GM12878 (cell line): ENCODE measurements around the gene PPP2R1B. TPM values are rescaled to one million over a fixed set of nuclear protein-coding genes. Genes with fewer than 3 reads are reported as not detected.

Source experiments
- polyA plus RNA-seq, 11 experiments: library from polyadenylated mRNA; depleted of rRNA in 4 of 11; unstranded in 6 of 11; stranded (reverse) in 5 of 11; fragments of >200 nt; fragmentation: Nextera tagmentation in 4 of 11; fragmentation: Illumina TruSeq in 1 of 11; extraction: Ambion mirVana in 4 of 11; extraction: Trizol in 1 of 11; gene quantifications; 1 replicate in 1 of 11; 2 replicates in 10 of 11; pipeline versions ENCODE4 v1.2.1 to v1.2.3, GENCODE V29; 2011 to 2016; ENCODE audit warnings: inconsistent platforms in 2 of 11, missing spikeins in 2 of 11, low read depth in 1 of 11
- total RNA-seq, 4 experiments: library from RNA; depleted of rRNA in 3 of 4; stranded (reverse); fragments of >200 nt in 3 of 4; fragmentation: Illumina TruSeq in 1 of 4; extraction: Trizol in 1 of 4; gene quantifications; 2 replicates each; pipeline versions ENCODE4 v1.2.1 to v1.2.3, GENCODE V29; 2013 to 2021

PPP2R1B gene
- total and polyA plus RNA-seq, 10 of the 15 experiments (the other 5 are each of a cell fraction or from before 2014, with no cell fraction given), result 26.6 to 68.2 (median 35.7) TPM

Other genes with a start within 250 kb of the PPP2R1B start
Only the 7 nearest of the 9 such genes appear.
- 4.7 TPM in 2 replicates for gene SIK2, start 163.9 kb downstream of the PPP2R1B start, total RNA-seq (2014; rRNA removed)
- 3.5 and 3.7 TPM in 2 replicates for gene SIK2, start 163.9 kb downstream of the PPP2R1B start, total RNA-seq (2014; rRNA removed; fragmentation: Illumina TruSeq; extraction: Trizol)
- 9.1 and 12.1 TPM in 2 replicates for gene SIK2, start 163.9 kb downstream of the PPP2R1B start, total RNA-seq (2021)
- gene SIK2, start 163.9 kb downstream of the PPP2R1B start, polyA plus RNA-seq (2011; rRNA removed), result 5.3 and 14.2 TPM in 2 replicates
- gene SIK2, start 163.9 kb downstream of the PPP2R1B start, polyA plus RNA-seq (2014; fragmentation: Illumina TruSeq; extraction: Trizol), result 5.1 and 9.1 TPM in 2 replicates
- 1 to 10 TPM in 1 of 2 experiments, under 1 TPM in 1; 0.97 to 1.1 TPM for gene SIK2, start 163.9 kb downstream of the PPP2R1B start, polyA plus RNA-seq (2014; fragmentation: Nextera tagmentation; extraction: Ambion mirVana)
- gene SIK2, start 163.9 kb downstream of the PPP2R1B start, polyA plus RNA-seq (2014; rRNA removed), result 4.2 TPM in 2 replicates
- 1 to 10 TPM; 4.0 to 5.5 TPM for gene SIK2, start 163.9 kb downstream of the PPP2R1B start, polyA plus RNA-seq (2016; fragmentation: Nextera tagmentation; extraction: Ambion mirVana)
- 26.8 and 31.0 TPM in 2 replicates for gene ALG9, start 105.2 kb upstream of the PPP2R1B start, total RNA-seq (2014; rRNA removed)
- gene ALG9, start 105.2 kb upstream of the PPP2R1B start, total RNA-seq (2014; rRNA removed; fragmentation: Illumina TruSeq; extraction: Trizol), result 25.4 and 27.4 TPM in 2 replicates
- gene ALG9, start 105.2 kb upstream of the PPP2R1B start, total RNA-seq (2021), result 22.5 and 22.7 TPM in 2 replicates
- 41.6 and 44.5 TPM in 2 replicates for gene ALG9, start 105.2 kb upstream of the PPP2R1B start, polyA plus RNA-seq (2011; rRNA removed)
- gene ALG9, start 105.2 kb upstream of the PPP2R1B start, polyA plus RNA-seq (2014; fragmentation: Illumina TruSeq; extraction: Trizol), result 33.4 and 40.3 TPM in 2 replicates
- gene ALG9, start 105.2 kb upstream of the PPP2R1B start, polyA plus RNA-seq (2014; fragmentation: Nextera tagmentation; extraction: Ambion mirVana), result 10 to 100 TPM; 10.8 to 22.1 TPM
- 20.3 and 23.5 TPM in 2 replicates for gene ALG9, start 105.2 kb upstream of the PPP2R1B start, polyA plus RNA-seq (2014; rRNA removed)
- 10 to 100 TPM; 25.4 to 25.6 TPM for gene ALG9, start 105.2 kb upstream of the PPP2R1B start, polyA plus RNA-seq (2016; fragmentation: Nextera tagmentation; extraction: Ambion mirVana)
- 9.1 and 9.3 TPM in 2 replicates for gene FDXACB1, start 112.8 kb upstream of the PPP2R1B start, total RNA-seq (2014; rRNA removed)
- 9.7 and 10.6 TPM in 2 replicates for gene FDXACB1, start 112.8 kb upstream of the PPP2R1B start, total RNA-seq (2014; rRNA removed; fragmentation: Illumina TruSeq; extraction: Trizol)
- 6.8 and 7.4 TPM in 2 replicates for gene FDXACB1, start 112.8 kb upstream of the PPP2R1B start, total RNA-seq (2021)
- 10.3 and 11.7 TPM in 2 replicates for gene FDXACB1, start 112.8 kb upstream of the PPP2R1B start, polyA plus RNA-seq (2011; rRNA removed)
- gene FDXACB1, start 112.8 kb upstream of the PPP2R1B start, polyA plus RNA-seq (2014; fragmentation: Illumina TruSeq; extraction: Trizol), result 8.0 and 8.7 TPM in 2 replicates
- 10 to 100 TPM in 1 of 2 experiments, 1 to 10 TPM in 1; 8.6 to 13.3 TPM for gene FDXACB1, start 112.8 kb upstream of the PPP2R1B start, polyA plus RNA-seq (2014; fragmentation: Nextera tagmentation; extraction: Ambion mirVana)
- 7.3 and 7.5 TPM in 2 replicates for gene FDXACB1, start 112.8 kb upstream of the PPP2R1B start, polyA plus RNA-seq (2014; rRNA removed)
- 10 to 100 TPM; 10.8 to 11.5 TPM for gene FDXACB1, start 112.8 kb upstream of the PPP2R1B start, polyA plus RNA-seq (2016; fragmentation: Nextera tagmentation; extraction: Ambion mirVana)
- gene CFAP68, start 113.2 kb upstream of the PPP2R1B start, total RNA-seq (2014; rRNA removed), result 36.0 and 39.7 TPM in 2 replicates
- gene CFAP68, start 113.2 kb upstream of the PPP2R1B start, total RNA-seq (2014; rRNA removed; fragmentation: Illumina TruSeq; extraction: Trizol), result 54.2 and 62.3 TPM in 2 replicates
- gene CFAP68, start 113.2 kb upstream of the PPP2R1B start, total RNA-seq (2021), result 32.5 and 35.7 TPM in 2 replicates
- 78.1 and 97.3 TPM in 2 replicates for gene CFAP68, start 113.2 kb upstream of the PPP2R1B start, polyA plus RNA-seq (2011; rRNA removed)
- 84.4 and 108 TPM in 2 replicates for gene CFAP68, start 113.2 kb upstream of the PPP2R1B start, polyA plus RNA-seq (2014; fragmentation: Illumina TruSeq; extraction: Trizol)
- gene CFAP68, start 113.2 kb upstream of the PPP2R1B start, polyA plus RNA-seq (2014; fragmentation: Nextera tagmentation; extraction: Ambion mirVana), result 10 to 100 TPM; 72.7 to 83.7 TPM
- 53.2 and 65.9 TPM in 2 replicates for gene CFAP68, start 113.2 kb upstream of the PPP2R1B start, polyA plus RNA-seq (2014; rRNA removed)
- gene CFAP68, start 113.2 kb upstream of the PPP2R1B start, polyA plus RNA-seq (2016; fragmentation: Nextera tagmentation; extraction: Ambion mirVana), result 10 to 100 TPM; 60.7 to 61.8 TPM
- not detected in 2 replicates for gene CRYAB, start 145.4 kb upstream of the PPP2R1B start, total RNA-seq (2014; rRNA removed)
- gene CRYAB, start 145.4 kb upstream of the PPP2R1B start, total RNA-seq (2014; rRNA removed; fragmentation: Illumina TruSeq; extraction: Trizol), result not detected in 2 replicates
- gene CRYAB, start 145.4 kb upstream of the PPP2R1B start, total RNA-seq (2021), result not detected in 2 replicates
- not detected in 2 replicates for gene CRYAB, start 145.4 kb upstream of the PPP2R1B start, polyA plus RNA-seq (2011; rRNA removed)
- not detected in 2 replicates for gene CRYAB, start 145.4 kb upstream of the PPP2R1B start, polyA plus RNA-seq (2014; fragmentation: Illumina TruSeq; extraction: Trizol)
- gene CRYAB, start 145.4 kb upstream of the PPP2R1B start, polyA plus RNA-seq (2014; fragmentation: Nextera tagmentation; extraction: Ambion mirVana), result not detected
- gene CRYAB, start 145.4 kb upstream of the PPP2R1B start, polyA plus RNA-seq (2014; rRNA removed), result not detected in 2 replicates
- gene CRYAB, start 145.4 kb upstream of the PPP2R1B start, polyA plus RNA-seq (2016; fragmentation: Nextera tagmentation; extraction: Ambion mirVana), result 1 to 10 TPM in 1 of 2 experiments, under 1 TPM in 1; 0.72 to 1.0 TPM
- not detected in 2 replicates for gene HSPB2, start 146.3 kb upstream of the PPP2R1B start, total RNA-seq (2014; rRNA removed)
- gene HSPB2, start 146.3 kb upstream of the PPP2R1B start, total RNA-seq (2014; rRNA removed; fragmentation: Illumina TruSeq; extraction: Trizol), result not detected in 2 replicates
- not detected in 2 replicates for gene HSPB2, start 146.3 kb upstream of the PPP2R1B start, total RNA-seq (2021)
- 0.10 TPM in 1 of 2 replicates, not detected in the other for gene HSPB2, start 146.3 kb upstream of the PPP2R1B start, polyA plus RNA-seq (2011; rRNA removed)
- gene HSPB2, start 146.3 kb upstream of the PPP2R1B start, polyA plus RNA-seq (2014; fragmentation: Illumina TruSeq; extraction: Trizol), result not detected in 2 replicates
- not detected for gene HSPB2, start 146.3 kb upstream of the PPP2R1B start, polyA plus RNA-seq (2014; fragmentation: Nextera tagmentation; extraction: Ambion mirVana)
- not detected in 2 replicates for gene HSPB2, start 146.3 kb upstream of the PPP2R1B start, polyA plus RNA-seq (2014; rRNA removed)
- not detected for gene HSPB2, start 146.3 kb upstream of the PPP2R1B start, polyA plus RNA-seq (2016; fragmentation: Nextera tagmentation; extraction: Ambion mirVana)
- gene C11orf52, start 152.5 kb upstream of the PPP2R1B start, total RNA-seq (2014; rRNA removed), result not detected in 2 replicates
- gene C11orf52, start 152.5 kb upstream of the PPP2R1B start, total RNA-seq (2014; rRNA removed; fragmentation: Illumina TruSeq; extraction: Trizol), result not detected in 2 replicates
- not detected in 2 replicates for gene C11orf52, start 152.5 kb upstream of the PPP2R1B start, total RNA-seq (2021)
- not detected in 2 replicates for gene C11orf52, start 152.5 kb upstream of the PPP2R1B start, polyA plus RNA-seq (2011; rRNA removed)
- not detected in 2 replicates for gene C11orf52, start 152.5 kb upstream of the PPP2R1B start, polyA plus RNA-seq (2014; fragmentation: Illumina TruSeq; extraction: Trizol)
- gene C11orf52, start 152.5 kb upstream of the PPP2R1B start, polyA plus RNA-seq (2014; fragmentation: Nextera tagmentation; extraction: Ambion mirVana), result not detected
- not detected in 2 replicates for gene C11orf52, start 152.5 kb upstream of the PPP2R1B start, polyA plus RNA-seq (2014; rRNA removed)
- not detected for gene C11orf52, start 152.5 kb upstream of the PPP2R1B start, polyA plus RNA-seq (2016; fragmentation: Nextera tagmentation; extraction: Ambion mirVana)